Stimulated activated CD8-positive, alpha-beta memory T cell treated with anti-CD3 and anti-CD28 coated beads, Interleukin-7, amount 100 ng/mL, for 4 hours (primary cell): ENCODE data around the gene SV2B.
A peak's percentile ranks its signal among the peaks of the same experiment; 100 is the strongest.

Experiments
- DNase-seq, 2 donors: peaks; one replicate each; pipeline ENCODE4 v3.0.0-alpha.2; 2020; ENCODE audit warnings: low read depth in 2 of 2

The SV2B gene

GRCh38 chr15:91268510-91268909 is 168.5 kb downstream of the SV2B start:
- no peak for DNase-seq

- DNase-seq, result no peak
Measured at GRCh38 chr15:91270747-91271146, 170.7 kb downstream of the SV2B start.

- peak; percentile 25 to 38 for DNase-seq
Measured at GRCh38 chr15:91271565-91272153, 171.6 kb downstream of the SV2B start.

GRCh38 chr15:91275844-91276243 is 175.8 kb downstream of the SV2B start:
- no peak for DNase-seq

- no peak for DNase-seq
Measured at GRCh38 chr15:91278951-91279350, 178.9 kb downstream of the SV2B start.

- no peak for DNase-seq
Measured at GRCh38 chr15:91279486-91279885, 179.4 kb downstream of the SV2B start.

GRCh38 chr15:91281947-91282346 is 181.9 kb downstream of the SV2B start:
- no peak for DNase-seq

- DNase-seq, result no peak
Measured at GRCh38 chr15:91282486-91282885, 182.4 kb downstream of the SV2B start.

- DNase-seq, result no peak
Measured at GRCh38 chr15:91283155-91283554, 183.1 kb downstream of the SV2B start.

GRCh38 chr15:91284758-91285466 is 184.9 kb downstream of the SV2B start:
- no peak for DNase-seq

GRCh38 chr15:91289324-91289723 is 189.3 kb downstream of the SV2B start:
- no peak for DNase-seq

- DNase-seq, result no peak
Measured at GRCh38 chr15:91290553-91290952, 190.5 kb downstream of the SV2B start.

GRCh38 chr15:91291673-91292072 is 191.6 kb downstream of the SV2B start:
- DNase-seq, result no peak

- no peak for DNase-seq
Measured at GRCh38 chr15:91294344-91294743, 194.3 kb downstream of the SV2B start.

GRCh38 chr15:91294795-91295194 is 194.7 kb downstream of the SV2B start:
- no peak for DNase-seq

GRCh38 chr15:91298101-91298500 is 198.0 kb downstream of the SV2B start:
- no peak for DNase-seq

- DNase-seq, result no peak
Measured at GRCh38 chr15:91302588-91303439, 202.8 kb downstream of the SV2B start.

GRCh38 chr15:91304210-91304609 is 204.2 kb downstream of the SV2B start:
- DNase-seq, result no peak

- DNase-seq, result no peak
Measured at GRCh38 chr15:91304786-91305185, 204.7 kb downstream of the SV2B start.

- DNase-seq, result no peak
Measured at GRCh38 chr15:91306144-91306543, 206.1 kb downstream of the SV2B start.

GRCh38 chr15:91307601-91308000 is 207.5 kb downstream of the SV2B start:
- DNase-seq, result no peak

GRCh38 chr15:91308199-91308598 is 208.1 kb downstream of the SV2B start:
- DNase-seq, result no peak

- no peak for DNase-seq
Measured at GRCh38 chr15:91308855-91309254, 208.8 kb downstream of the SV2B start.
